Measurements from ENCODE around the gene RPS24. TPM values are rescaled to one million over a fixed set of nuclear protein-coding genes. Genes with fewer than 3 reads are reported as not detected.
"Not testable (repeated sequence)": the region's sequence is repeated elsewhere in the genome, so short reads cannot be mapped to it uniquely, and the experiment has no call there.

The RPS24 gene
- total RNA-seq, result 1,000 to 10,000 TPM; 1,129 to 1,204 TPM
- long read RNA-seq, donor 1, transcript RPS24-214 (5 exons, 634 nt), result major isoform, 5 of 7 reads
- long read RNA-seq, donor 1, partial matches to known transcripts, result 1 of 7 reads
- long read RNA-seq, donor 1, other reads (novel, unspliced or antisense), result 0 of 7 reads
- long read RNA-seq, donor 2, transcript RPS24-214 (5 exons, 634 nt), result major isoform, 18 of 26 reads
- long read RNA-seq, donor 2, partial matches to known transcripts, result 0 of 26 reads
- long read RNA-seq, donor 2, other reads (novel, unspliced or antisense), result 2 of 26 reads

GRCh38 chr10:78033637-78034470 lies at the start of gene RPS24:
Gene RPS24 (plus strand): TSS chr10:78033863. CDS start chr10:78033902, 39 bp downstream.
- DNase-seq (ENCODE audit: low spot score), result peak; percentile 98
- intact Hi-C loops (cut with DNase I), result no loop called here

- no peak for DNase-seq (ENCODE audit: low spot score)
Observed at GRCh38 chr10:77984986-77985385, 48.7 kb upstream of the RPS24 start.

GRCh38 chr10:77987671-77988255 lies 45.9 kb upstream of the RPS24 start:
- intact Hi-C loops (cut with DNase I), result no loop called here
- DNase-seq (ENCODE audit: low spot score), result no peak

More at GRCh38 chr10:77984986-77985385, 48.7 kb upstream of the RPS24 start:
- intact Hi-C loops (cut with DNase I), result no loop called here

- DNase-seq (ENCODE audit: low spot score), result no peak
- intact Hi-C loops (cut with DNase I), result no loop called here
Observed at GRCh38 chr10:77989081-77989724, 44.5 kb upstream of the RPS24 start.

GRCh38 chr10:77993620-77994019 lies 40.0 kb upstream of the RPS24 start:
- intact Hi-C loops (cut with DNase I), result no loop called here
- no peak for DNase-seq (ENCODE audit: low spot score)

GRCh38 chr10:77998780-77999179 lies 34.9 kb upstream of the RPS24 start:
- DNase-seq (ENCODE audit: low spot score); intact Hi-C loops (cut with DNase I): not testable (repeated sequence)

- intact Hi-C loops (cut with DNase I), result no loop called here
- DNase-seq (ENCODE audit: low spot score), result no peak
Observed at GRCh38 chr10:78000206-78000605, 33.5 kb upstream of the RPS24 start.

GRCh38 chr10:78000956-78001472 lies 32.6 kb upstream of the RPS24 start:
- no peak for DNase-seq (ENCODE audit: low spot score)
- intact Hi-C loops (cut with DNase I), result no loop called here

GRCh38 chr10:78002541-78003288 lies 30.9 kb upstream of the RPS24 start:
- no peak for DNase-seq (ENCODE audit: low spot score)
- intact Hi-C loops (cut with DNase I), result no loop called here

GRCh38 chr10:78004215-78005026 lies 29.2 kb upstream of the RPS24 start:
- intact Hi-C loops (cut with DNase I), result no loop called here
- DNase-seq (ENCODE audit: low spot score), result no peak

GRCh38 chr10:78007172-78007571 lies 26.5 kb upstream of the RPS24 start:
- intact Hi-C loops (cut with DNase I), result no loop called here
- no peak for DNase-seq (ENCODE audit: low spot score)

GRCh38 chr10:78009662-78010061 lies 24.0 kb upstream of the RPS24 start:
- DNase-seq (ENCODE audit: low spot score), result no peak
- intact Hi-C loops (cut with DNase I), result no loop called here

- intact Hi-C loops (cut with DNase I), result no loop called here
- no peak for DNase-seq (ENCODE audit: low spot score)
Observed at GRCh38 chr10:78010278-78010677, 23.4 kb upstream of the RPS24 start.

GRCh38 chr10:78011065-78011464 lies 22.6 kb upstream of the RPS24 start:
- DNase-seq (ENCODE audit: low spot score), result no peak
- intact Hi-C loops (cut with DNase I), result no loop called here

GRCh38 chr10:78013564-78013963 lies 20.1 kb upstream of the RPS24 start:
- DNase-seq (ENCODE audit: low spot score), result no peak
- intact Hi-C loops (cut with DNase I), result no loop called here

- intact Hi-C loops (cut with DNase I), result no loop called here
- DNase-seq (ENCODE audit: low spot score), result no peak
Observed at GRCh38 chr10:78015546-78015945, 18.1 kb upstream of the RPS24 start.

- no peak for DNase-seq (ENCODE audit: low spot score)
- intact Hi-C loops (cut with DNase I), result no loop called here
Observed at GRCh38 chr10:78017856-78018255, 15.8 kb upstream of the RPS24 start.

- intact Hi-C loops (cut with DNase I), result no loop called here
Observed at GRCh38 chr10:78019264-78019663, 14.4 kb upstream of the RPS24 start.

More at GRCh38 chr10:78019264-78019663, 14.4 kb upstream of the RPS24 start:
- no peak for DNase-seq (ENCODE audit: low spot score)

Data from posterior vena cava (tissue), 2 donors.